ENCODE data around the gene THG1L.

- TF ChIP-seq CREB1 (IDR thresholded peaks at IDR 0.05; ENCODE audit: low read depth) (no peak), EP300 (IDR thresholded peaks at IDR 0.05; ENCODE audit: borderline replicate concordance) (no peak), MAX (IDR thresholded peaks at IDR 0.05) (no peak), REST (IDR thresholded peaks at IDR 0.05; ENCODE audit: low read depth) (no peak), TCF12 (IDR thresholded peaks at IDR 0.05; ENCODE audit: low read depth) (no peak), RAD21 (IDR thresholded peaks at IDR 0.05; ENCODE audit: low read depth) (no peak), TAF1 (IDR thresholded peaks at IDR 0.05; ENCODE audit: low read depth) (no peak), YY1 (IDR thresholded peaks at IDR 0.05; ENCODE audit: low read depth) (no peak), CEBPB (IDR thresholded peaks at IDR 0.05) (no peak), EGR1 (IDR thresholded peaks at IDR 0.05) (no peak), FOXM1 (IDR thresholded peaks at IDR 0.05; ENCODE audit: borderline replicate concordance, low read depth) (no peak), TEAD4 (IDR thresholded peaks at IDR 0.05) (no peak), USF1 (IDR thresholded peaks at IDR 0.05) (no peak)
These were observed 36.5 kb downstream of the THG1L start for GRCh38 chr5:157767689-157768088.

Measured in Ishikawa (cell line).